Ishikawa (cell line): Measurements from ENCODE around the gene TEX55.

Experiments
- CEBPB ChIP-seq: IDR thresholded peaks from 2 replicates; pipeline ENCODE4 v1.6.1; 2012
- CREB1 ChIP-seq: IDR thresholded peaks from 2 replicates; pipeline ENCODE4 v1.6.1; 2012; ENCODE audit warnings: low read depth
- EGR1 ChIP-seq: IDR thresholded peaks from 2 replicates; pipeline ENCODE4 v1.6.1; 2012
- EP300 ChIP-seq: IDR thresholded peaks from 2 replicates; pipeline ENCODE4 v1.6.1; 2012; ENCODE audit warnings: borderline replicate concordance
- FOXM1 ChIP-seq: IDR thresholded peaks from 2 replicates; pipeline ENCODE4 v1.6.1; 2012; ENCODE audit warnings: low read depth, borderline replicate concordance
- NFIC ChIP-seq: IDR thresholded peaks from 2 replicates; pipeline ENCODE4 v1.6.1; 2012
- RAD21 ChIP-seq: IDR thresholded peaks from 2 replicates; pipeline ENCODE4 v1.6.1; 2012; ENCODE audit warnings: low read depth
- REST ChIP-seq: IDR thresholded peaks from 2 replicates; pipeline ENCODE4 v1.6.1; 2012; ENCODE audit warnings: low read depth, mild to moderate bottlenecking
- TAF1 ChIP-seq: IDR thresholded peaks from 2 replicates; pipeline ENCODE4 v1.6.1; 2012; ENCODE audit warnings: low read depth, mild to moderate bottlenecking
- TCF12 ChIP-seq: IDR thresholded peaks from 2 replicates; pipeline ENCODE4 v1.6.1; 2012; ENCODE audit warnings: low read depth
- TEAD4 ChIP-seq: IDR thresholded peaks from 2 replicates; pipeline ENCODE4 v1.6.1; 2012
- USF1 ChIP-seq: IDR thresholded peaks from 2 replicates; pipeline ENCODE4 v1.6.1; 2012
- YY1 ChIP-seq: IDR thresholded peaks from 2 replicates; pipeline ENCODE4 v1.6.1; 2012; ENCODE audit warnings: low read depth
- ZBTB7A ChIP-seq: IDR thresholded peaks from 2 replicates; pipeline ENCODE4 v1.6.1; 2012; ENCODE audit warnings: low read depth
- TF ChIP-seq, protein P1 (sequence below): IDR thresholded peaks from 2 replicates; pipeline ENCODE4 v1.6.1; 2012

The TEX55 gene

DNA sequence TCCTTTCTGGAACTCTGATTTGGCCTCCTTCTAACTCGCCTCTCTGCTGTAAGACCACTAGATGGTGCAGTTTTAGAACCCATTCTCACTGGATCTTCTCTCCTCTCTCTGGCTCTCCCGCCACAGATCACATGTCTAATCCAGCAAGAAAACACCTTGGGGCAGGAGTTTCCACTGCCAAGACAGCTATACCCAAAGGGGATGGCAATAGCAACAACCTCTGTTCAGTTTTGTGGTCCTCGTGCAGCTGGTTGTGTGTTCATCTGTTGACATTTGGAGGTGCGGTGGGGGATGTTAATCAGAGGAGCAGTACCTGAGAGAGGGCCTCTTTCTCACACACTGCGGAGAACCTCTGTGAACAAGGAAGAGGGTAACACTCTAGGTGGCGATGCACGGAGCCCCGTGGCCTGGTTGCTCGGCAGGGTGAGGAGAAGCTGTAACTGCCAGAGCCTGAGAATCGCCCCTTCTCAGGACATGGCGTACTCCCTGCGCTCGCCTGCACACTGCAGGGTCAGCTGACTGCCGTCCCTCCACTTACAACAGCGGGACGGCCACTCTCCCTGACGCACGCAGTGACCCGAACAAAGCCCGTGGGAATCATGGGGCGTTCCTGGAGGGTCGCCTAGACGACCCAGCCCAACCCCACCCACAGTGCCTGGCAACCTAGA, at the start of gene TEX55:
TSS of gene TEX55 (plus strand) at position 666 of the 668 bp plus-strand sequence. CDS start 25 bp downstream, outside the sequence.
- TF ChIP-seq YY1 (no peak), EP300 (no peak), FOXM1 (no peak), RAD21 (peak; percentile 62), CEBPB (no peak), NFIC (no peak)

- TF ChIP-seq EP300: no peak
- TF ChIP-seq NFIC: no peak
- no peak for TF ChIP-seq EGR1
- no peak for TF ChIP-seq TEAD4
- no peak for TF ChIP-seq REST
- TF ChIP-seq, protein P1, sequence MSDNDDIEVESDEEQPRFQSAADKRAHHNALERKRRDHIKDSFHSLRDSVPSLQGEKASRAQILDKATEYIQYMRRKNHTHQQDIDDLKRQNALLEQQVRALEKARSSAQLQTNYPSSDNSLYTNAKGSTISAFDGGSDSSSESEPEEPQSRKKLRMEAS: no peak
- no peak for TF ChIP-seq CEBPB
- TF ChIP-seq FOXM1: no peak
- TF ChIP-seq TCF12: no peak
- TF ChIP-seq YY1: no peak
- TF ChIP-seq RAD21: no peak
- TF ChIP-seq TAF1: no peak
- TF ChIP-seq USF1: no peak
These were observed 48.0 kb upstream of the TEX55 start for GRCh38 chr3:119098003-119098402.

GRCh38 chr3:119098619-119099222, 47.2 kb upstream of the TEX55 start:
- TF ChIP-seq RAD21 (peak; percentile 88), EGR1 (no peak)

DNA sequence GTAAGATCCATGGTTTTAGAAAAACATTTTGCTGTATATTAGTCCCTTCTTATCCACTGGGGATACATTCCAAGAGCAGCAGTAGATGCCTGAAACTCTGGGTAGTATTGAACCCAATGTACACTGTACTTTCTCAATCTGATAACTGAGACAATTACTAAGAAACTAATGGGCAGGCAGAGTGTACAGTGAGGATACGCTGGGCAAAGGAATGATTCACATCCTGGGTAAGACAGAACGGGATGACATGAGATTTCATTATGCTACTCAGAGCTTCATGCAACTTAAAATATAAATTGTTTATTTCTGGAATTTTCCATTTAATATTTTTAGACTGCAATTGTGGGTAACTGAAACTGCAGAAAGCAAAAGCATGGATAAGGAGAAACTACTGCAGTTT, 46.2 kb upstream of the TEX55 start:
- no peak for TF ChIP-seq CEBPB
- TF ChIP-seq RAD21: no peak
- TF ChIP-seq EP300: no peak
- no peak for TF ChIP-seq ZBTB7A
- TF ChIP-seq YY1: no peak
- TF ChIP-seq USF1: no peak
- TF ChIP-seq, protein P1: no peak

DNA sequence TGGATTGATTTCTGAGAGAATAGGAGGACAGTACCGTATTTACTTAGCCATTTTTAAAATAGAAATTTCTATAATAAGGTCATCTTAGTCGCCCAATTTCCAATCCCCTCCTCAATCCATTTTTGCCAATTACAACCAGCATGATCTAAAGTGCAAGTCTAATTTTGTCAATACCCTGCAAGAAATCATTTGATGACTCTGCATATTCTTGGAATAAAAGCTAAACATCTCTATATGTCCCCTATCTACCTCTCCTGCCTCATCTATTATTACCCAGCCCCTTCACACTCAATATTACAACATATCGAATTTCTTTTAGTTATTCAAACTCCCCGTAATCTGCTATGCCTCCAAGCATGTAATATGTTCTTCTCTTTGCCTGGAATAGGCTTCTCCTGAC, 41.9 kb upstream of the TEX55 start:
- TF ChIP-seq USF1: no peak
- TF ChIP-seq CREB1: no peak
- TF ChIP-seq FOXM1: no peak
- no peak for TF ChIP-seq REST
- TF ChIP-seq NFIC: no peak
- no peak for TF ChIP-seq CEBPB
- TF ChIP-seq RAD21: no peak
- TF ChIP-seq TCF12: no peak
- TF ChIP-seq TEAD4: no peak
- no peak for TF ChIP-seq EP300
- no peak for TF ChIP-seq EGR1
- TF ChIP-seq, protein P1: no peak
